Smooth muscle cell of the brain vasculature (primary cell): Measurements from ENCODE around the gene GPR61.

Source experiments
- DNase-seq: peaks from one replicate; pipeline ENCODE4 v3.0.0-alpha.2; 2012; ENCODE audit warnings: low read depth, low spot score

The GPR61 gene

DNA sequence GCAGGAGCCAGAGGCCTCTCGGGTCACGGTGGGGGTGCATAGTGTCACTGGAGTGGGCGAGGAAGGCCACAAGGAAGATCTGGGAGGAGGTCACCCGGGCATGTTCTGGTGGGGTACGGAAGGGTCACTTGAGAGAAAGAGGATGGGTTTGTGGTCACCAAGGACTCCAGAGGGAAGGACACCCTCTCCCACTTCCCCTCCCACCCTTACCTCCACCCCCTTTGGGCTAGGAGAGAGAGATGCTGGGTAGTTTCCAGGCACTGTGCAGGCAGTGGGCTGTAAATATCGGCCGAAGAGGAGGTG is 30.8 kb upstream of the GPR61 start:
- DNase-seq: no peak

DNA sequence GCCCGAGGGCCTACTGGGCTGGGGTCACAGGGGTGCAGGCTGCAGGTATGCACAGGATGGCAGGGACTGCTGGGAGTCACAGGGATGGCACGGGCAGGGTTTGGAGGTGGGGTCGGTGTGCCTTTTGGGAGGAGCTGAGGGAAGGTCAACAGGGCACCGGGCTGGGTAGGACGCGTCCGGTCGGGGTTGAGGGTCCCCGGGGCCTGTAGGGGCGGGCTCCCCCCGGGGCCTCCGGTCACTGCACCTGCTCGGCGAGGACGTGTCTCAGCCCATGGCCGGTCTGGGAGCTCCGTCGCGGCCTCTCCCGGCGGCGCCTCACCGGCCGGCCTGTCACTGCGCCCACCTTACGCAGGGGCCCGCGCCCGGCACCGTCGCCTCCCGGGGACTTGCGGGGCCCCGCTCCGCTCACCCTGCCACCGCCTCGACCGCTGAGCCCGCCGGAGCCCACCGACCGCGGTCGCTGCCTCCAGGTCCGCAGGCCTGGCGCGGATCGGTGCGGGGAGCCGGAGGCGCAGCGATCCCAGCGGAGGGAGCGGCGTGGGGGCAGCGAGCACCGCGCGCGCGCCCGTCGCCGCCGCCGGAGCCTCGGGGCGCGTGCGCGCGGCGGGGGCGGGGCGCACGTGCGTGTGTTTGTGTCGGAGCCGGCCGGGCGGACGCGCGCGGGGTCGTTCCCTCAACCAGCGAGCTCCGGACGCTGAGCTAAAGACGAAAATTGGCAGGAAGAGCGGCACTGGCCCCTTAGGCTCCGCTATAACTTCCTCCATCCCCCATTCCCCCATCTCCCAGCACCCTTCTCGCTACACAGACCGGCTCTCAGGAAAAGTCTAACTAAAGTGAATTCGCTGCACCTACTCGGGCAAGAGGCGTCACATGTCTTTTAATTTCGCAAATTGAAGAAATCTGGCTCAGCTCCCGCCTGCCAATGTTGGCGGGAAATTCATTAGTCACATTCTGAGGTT is 30.2 kb upstream of the GPR61 start, which contains the start of gene AMIGO1:
AMIGO1 (minus strand) TSS at position 552 of the 959 bp plus-strand sequence. CDS start 815 bp downstream, outside the sequence.
- DNase-seq: no peak

GRCh38 chr1:109513110-109513710 is 26.5 kb upstream of the GPR61 start:
- DNase-seq: no peak

GRCh38 chr1:109514846-109515245 is 24.8 kb upstream of the GPR61 start:
- DNase-seq: no peak

DNA sequence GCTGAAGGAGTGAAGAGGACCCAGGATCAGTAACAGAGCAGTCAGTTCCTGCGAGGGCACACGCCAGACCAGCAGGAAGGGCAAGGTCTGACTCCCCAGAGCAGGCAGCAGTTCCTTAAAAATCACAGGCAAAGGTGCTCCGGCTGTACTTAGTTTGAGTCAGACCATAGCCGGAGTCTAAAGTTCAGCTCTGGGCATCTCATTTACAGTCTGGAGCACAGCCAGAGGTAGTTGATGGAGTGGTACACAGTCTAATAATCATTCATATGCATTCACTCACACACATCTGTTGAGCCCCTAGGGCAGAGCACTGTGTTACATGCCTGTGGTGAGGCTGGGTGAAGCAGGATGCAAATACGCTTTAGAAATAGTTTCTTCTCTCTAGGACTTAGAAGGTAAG is 22.8 kb upstream of the GPR61 start:
- DNase-seq: no peak

DNA sequence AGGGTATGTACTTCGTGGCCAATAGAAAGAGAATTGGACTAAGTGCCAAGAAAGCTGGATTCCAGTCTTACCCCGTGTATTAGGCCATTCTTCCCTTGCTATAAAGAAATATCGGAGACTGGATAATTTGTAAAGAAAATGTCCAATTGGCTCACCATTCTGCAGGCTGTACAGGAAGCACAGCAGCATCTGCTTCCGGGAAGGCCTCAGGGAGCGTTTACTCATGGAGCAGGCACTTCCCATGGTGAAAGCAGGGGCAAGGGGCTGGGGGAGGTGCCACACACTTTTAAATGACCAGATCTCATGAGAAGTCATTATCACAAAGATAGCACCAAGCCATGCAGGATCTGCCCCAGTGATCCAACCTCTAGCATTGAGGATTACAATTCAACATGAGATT is 22.3 kb upstream of the GPR61 start:
- DNase-seq: no peak

GRCh38 chr1:109521002-109521951 is 18.4 kb upstream of the GPR61 start:
- DNase-seq: no peak

GRCh38 chr1:109522026-109522425 is 17.6 kb upstream of the GPR61 start:
- no peak for DNase-seq

DNA sequence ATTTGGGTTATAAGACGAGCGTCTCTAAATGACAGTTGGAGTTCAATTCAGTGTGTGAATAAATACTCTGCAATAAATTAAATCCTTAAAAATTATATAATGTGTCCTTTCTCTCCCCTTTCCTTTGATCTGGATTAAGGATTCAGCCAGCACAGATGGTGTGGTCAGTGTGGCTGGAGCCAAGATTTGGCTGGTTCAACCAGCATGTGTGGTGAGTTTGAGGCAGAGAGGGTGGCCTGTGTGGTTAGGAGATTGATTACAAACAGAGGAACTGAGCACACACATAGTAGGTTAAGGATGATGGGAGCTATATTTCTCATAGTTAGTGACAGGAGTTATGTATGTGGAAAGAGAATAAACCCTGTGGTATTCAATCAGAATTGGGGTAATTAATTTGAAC is 16.0 kb upstream of the GPR61 start:
- DNase-seq: no peak

- no peak for DNase-seq
Observed at GRCh38 chr1:109527098-109527811, 12.4 kb upstream of the GPR61 start.

GRCh38 chr1:109527846-109528695 is 11.6 kb upstream of the GPR61 start:
- DNase-seq: no peak

DNA sequence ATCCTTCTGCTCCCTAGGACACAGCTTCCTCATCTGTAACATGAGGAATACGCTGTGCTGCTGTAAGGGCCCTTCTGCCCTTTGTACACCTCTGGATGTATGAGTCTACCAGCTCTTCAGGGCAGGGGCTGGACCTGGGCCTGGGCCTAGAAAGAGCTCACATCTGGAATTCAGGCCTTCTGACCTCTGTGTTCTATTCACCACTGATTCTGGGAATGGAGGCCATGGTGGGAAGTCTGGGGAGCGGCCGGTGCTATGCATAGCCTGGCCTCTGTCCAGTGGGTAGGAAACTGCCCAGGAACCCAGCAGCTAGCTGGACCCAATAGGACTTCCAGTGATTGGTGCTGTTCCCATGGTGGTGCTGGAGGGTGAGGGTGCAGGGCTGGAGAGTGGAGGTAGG is 11.0 kb upstream of the GPR61 start:
- DNase-seq: no peak

- no peak for DNase-seq
Observed at GRCh38 chr1:109529881-109530456, 9.7 kb upstream of the GPR61 start.

DNA sequence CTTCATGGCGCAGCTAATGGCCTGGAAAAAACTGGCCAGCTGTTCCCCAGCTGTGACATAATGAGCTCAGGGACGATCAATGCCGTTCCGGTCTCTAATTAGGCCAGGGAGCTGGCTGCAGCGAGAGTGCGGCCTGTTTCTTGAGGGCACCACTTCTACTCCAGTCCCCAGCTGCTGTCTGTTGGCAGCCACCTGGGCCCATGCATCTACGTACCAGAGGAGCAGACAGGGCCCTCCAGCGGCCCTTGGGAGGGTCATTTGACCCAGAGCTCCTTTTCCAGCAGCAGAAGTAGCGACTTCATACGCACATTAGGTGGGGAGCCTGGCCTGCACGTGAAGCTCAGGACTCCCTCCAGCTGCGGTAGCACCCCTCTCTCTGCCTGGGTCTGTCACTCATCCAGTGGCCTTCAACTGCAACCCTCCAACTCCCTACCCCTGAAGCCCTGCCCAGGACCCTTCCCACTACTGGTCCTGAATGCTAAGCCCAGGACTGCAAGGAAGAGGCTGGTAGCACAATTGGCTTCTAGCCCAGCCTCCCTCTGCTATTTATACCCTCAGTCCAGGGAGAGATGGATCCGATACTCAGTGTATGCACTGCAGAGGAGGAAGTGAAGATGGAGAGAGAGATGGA is 9.1 kb upstream of the GPR61 start:
- no peak for DNase-seq

- DNase-seq: no peak
Observed at GRCh38 chr1:109531380-109531779, 8.3 kb upstream of the GPR61 start.

- no peak for DNase-seq
Observed at GRCh38 chr1:109531826-109532364, 7.8 kb upstream of the GPR61 start.

- DNase-seq: peak; percentile 46
Observed at GRCh38 chr1:109532365-109533136, 7.1 kb upstream of the GPR61 start.

GRCh38 chr1:109534307-109534858 is 5.3 kb upstream of the GPR61 start:
- no peak for DNase-seq
